ENCODE data around the gene NDUFS4.
"Not testable (repeated sequence)": the region's sequence is repeated elsewhere in the genome, so short reads cannot be mapped to it uniquely, and the experiment has no call there.

Gene NDUFS4

DNA sequence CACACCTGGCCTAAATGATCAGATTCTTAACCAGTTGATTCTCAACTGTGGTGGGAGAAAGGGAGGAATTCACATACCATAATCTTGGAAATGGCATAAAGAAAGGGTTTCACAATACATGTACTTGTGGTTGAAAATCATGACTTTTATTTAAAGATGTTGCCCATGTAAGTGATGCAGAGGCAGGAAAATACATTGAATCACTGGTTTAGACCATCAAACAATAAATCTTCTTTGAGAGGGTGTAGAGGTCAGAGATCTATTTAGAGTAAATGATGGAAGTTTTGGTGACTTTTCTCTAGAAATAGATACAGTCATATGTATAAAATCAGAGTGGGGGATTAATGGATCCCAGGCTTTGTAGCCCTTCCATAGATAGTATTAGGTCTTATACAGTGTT is 15.4 kb downstream of the NDUFS4 start:
- DNase-seq (ENCODE audit: low read depth) = no peak

DNA sequence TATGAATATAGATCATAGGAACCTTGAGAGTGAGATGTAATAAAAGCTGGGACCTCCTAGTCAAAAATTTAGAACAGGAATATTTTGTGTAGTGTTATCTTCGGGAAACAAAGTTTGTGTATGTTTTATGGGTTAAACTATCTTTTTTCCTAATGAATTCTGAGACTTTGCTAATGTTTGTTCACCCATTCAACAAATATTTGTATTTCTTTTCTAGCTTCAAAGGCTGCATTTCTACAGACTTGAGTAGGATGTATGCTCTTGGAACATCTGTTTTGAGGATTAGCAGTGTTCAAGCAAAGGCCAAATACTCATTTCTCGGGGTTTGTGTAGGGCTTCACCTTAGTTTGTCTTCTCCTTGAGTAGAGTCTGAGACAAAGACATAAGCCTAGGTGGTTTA is 16.2 kb downstream of the NDUFS4 start:
- DNase-seq (ENCODE audit: low read depth) = no peak

DNA sequence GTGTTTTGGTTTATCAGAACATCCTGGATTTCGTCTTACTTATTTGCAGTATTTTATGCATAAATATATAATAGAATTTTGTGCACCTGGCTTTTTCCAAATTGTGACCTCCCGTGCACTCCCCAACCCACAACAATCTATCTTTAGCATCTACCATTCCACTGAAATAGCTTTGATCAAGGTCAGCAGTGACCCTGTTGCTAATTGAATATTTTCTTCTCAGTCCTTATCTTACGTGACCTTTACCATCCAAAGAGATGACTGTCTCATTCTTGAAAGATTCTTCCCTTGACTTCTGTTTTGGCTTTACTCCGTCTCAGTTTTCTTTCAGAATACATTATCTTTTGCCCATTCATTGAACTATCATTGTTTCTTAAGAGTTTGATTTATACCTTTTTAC is 18.4 kb downstream of the NDUFS4 start:
- DNase-seq (ENCODE audit: low read depth) = no peak

DNA sequence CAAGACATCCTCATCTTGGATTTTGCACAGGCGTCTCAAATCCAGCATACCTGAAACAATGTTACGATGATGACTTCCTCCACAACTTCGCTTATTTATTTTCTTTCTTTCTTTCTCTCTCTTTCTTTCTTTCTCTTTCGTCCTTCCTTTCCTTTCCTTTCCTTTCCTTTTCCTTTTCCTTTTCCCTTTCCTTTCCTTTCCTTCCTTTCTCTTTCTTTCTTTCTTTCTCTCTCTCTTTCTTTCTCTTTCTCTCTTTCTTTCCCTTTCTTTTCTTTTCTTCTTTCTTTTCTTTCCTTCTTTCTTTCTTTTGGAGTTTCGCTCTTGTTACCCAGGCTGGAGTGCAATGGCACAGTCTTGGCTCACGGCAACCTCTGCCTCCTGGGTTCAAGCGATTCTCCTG is 20.1 kb downstream of the NDUFS4 start:
- DNase-seq (ENCODE audit: low read depth) = no peak

DNA sequence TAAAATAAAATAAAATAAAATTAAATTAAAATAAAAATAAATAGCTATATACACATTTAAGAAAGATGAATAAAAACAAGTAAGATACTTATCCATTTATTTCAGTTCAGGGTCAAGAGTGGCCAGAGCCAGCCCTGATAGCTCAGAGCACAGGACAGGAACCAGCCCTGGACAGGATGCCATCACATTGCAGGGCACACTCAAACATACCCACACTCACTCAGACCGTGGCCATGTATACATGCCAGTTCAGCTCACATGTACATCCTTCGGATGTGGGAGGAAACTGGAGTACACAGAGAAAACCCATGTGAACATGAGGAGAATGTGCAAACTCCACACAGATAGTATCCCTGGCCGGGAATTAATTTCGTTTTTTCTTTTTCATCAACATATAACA is 21.8 kb downstream of the NDUFS4 start:
- no peak for DNase-seq (ENCODE audit: low read depth)

DNA sequence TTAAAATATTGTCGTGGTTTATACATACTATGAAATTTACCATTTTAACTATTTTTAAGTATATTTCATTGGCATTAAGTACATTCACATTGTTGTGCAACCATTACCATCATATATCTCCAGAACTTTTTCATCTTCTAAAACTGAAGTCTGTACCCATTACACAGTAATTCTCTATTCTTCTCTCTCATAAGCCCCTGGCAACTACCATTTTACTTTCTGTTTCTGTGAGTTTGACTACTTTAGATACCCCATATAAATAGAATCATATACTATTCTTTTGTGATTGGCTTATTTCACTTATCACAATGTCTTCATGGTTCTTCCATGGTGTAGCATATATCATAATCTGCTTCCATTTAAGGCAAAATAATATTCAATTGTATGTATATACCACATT is 30.3 kb downstream of the NDUFS4 start:
- DNase-seq (ENCODE audit: low read depth) = no peak

DNA sequence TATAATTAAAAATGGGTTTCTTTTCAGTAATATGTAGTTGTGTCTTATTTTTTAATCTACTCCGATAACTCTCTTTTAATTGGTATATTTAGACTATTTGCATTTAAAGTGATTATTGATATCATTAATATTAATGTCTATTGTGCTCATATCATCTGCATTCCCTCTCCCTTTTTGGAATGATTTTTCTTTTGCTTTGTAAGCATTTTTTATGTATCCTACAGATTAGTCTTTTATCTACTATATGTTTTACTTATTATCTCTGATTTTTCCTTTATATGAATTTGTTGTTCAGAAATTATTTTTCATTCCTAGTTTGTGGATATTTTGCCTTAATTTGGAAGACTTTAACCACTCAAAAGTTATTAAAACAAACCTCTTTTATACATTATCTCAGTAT is 34.0 kb downstream of the NDUFS4 start:
- no peak for DNase-seq (ENCODE audit: low read depth)

DNA sequence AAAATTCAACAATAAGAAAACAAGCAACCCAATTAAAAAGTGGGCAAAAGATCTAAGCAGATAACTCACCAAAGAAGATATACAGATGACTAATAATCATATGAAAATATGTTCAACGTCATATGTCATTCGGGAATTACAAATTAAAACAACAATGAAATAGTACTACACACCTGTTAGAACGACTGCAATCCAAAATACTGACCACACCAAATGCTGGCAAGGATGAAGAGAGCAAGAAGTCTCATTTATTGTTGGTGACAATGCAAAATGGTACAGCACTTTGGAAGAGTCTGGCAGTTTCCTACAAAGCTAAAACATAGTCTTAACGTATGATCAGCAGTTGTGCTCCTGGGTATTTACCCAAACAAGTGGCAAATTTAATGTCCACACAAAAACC is 37.5 kb downstream of the NDUFS4 start:
- no peak for DNase-seq (ENCODE audit: low read depth)

DNA sequence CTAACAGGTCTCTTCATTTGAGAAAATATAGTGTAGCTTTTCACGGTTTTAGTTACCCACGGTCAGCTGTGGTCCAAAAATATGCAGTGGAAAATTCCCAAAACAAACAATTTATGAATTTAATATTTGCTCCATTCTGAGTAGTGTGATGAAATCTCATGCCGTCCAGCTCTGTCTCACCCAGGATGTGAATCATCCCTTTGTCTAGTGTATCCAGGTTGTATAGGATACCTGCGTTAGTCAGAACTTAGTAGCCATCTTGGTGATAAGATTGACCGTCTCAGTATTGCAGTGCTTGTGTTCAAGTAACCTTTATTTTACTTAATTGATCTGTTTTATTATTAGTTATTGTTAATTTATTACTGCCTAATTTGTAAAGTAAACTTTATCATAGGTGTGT is 41.1 kb downstream of the NDUFS4 start:
- DNase-seq (ENCODE audit: low read depth) = no peak

DNA sequence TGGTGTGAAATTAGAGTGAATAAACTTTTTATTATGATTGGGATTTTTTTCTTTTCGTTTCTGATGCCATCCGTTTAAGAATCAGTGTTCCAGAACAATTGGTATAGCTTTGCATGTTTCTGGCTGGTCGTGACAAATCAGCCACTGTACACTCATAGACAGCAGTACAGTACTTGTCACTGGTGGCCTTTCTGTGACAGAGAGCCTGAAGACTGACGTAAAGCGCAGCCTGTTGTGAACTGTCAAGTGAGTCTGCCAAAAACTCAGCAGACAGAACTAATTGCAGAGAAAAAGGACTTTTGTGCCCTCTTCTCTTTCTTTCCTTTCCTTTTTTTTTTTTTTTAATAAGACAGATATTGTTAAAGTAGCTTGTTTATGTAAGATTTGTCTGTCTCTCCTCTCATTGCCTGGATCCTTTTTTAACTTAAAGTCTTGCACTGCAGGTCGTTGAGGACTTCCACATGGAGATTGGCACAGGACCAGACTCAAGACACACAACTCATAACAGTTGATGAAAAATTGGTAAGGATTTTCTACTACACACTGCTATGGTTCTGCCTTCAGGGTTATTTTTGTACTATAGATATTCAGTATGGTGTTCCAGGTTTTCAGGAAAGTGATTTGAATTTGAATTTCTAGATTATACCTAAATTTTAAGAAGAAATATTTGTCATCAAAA is 42.7 kb downstream of the NDUFS4 start:
- DNase-seq (ENCODE audit: low read depth) = no peak

DNA sequence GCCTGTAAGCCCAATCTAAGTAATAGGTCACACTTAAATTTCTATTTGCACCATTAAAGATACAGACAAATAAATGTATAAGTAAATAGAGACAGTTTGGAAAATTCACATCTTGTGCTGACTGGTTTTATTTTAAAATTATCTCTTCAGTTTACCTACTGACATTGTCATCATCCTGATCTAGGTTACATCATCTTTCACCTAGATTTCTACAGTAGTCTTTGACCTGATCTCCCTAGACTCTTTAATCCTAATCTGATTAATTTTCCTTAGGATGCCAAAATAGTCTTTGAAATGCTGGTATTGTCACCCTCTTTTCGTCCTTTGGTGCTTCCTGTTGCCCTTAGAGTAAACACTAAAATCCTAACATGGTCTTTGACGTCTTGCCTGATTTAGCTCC is 43.9 kb downstream of the NDUFS4 start:
- no peak for DNase-seq (ENCODE audit: low read depth)

DNA sequence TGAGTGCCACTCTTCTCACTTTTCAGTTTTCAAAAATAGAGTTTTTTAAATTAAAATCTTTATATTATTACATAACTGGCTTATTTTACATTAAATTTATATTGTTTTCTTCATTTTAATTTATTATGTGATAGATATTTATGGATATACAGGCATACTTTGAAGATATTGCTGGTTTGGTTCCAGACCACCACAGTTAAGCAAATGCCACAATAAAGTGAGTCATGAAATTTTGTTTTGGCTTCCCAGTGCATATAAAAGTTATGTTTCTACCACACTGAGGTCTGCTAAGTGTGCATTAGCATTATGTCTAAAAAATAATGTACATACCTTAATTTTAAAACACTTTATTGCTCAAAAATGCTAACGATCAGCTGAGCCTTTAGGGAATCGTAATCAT is 47.4 kb downstream of the NDUFS4 start:
- peak; percentile 33 for DNase-seq (ENCODE audit: low read depth)

DNA sequence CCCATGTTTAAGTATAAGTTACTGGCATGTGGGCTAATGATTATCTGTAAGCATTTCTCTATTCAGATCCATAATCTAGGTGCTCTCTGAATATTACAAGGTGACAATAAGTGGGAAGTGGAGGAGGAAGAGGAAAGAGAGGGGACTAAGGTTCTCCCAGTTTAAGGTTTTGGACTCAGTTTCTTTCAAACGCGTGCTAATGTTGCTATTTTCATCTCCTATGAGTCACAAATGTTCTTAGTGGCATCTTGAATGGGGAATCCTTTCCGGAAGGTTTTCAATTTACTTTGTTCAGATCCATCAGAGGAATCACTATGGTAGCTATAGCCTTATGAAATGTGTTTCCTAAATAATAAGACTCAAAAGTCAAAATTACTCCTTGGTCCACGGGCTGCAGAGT is 48.5 kb downstream of the NDUFS4 start:
- DNase-seq (ENCODE audit: low read depth) = not testable (repeated sequence)

DNA sequence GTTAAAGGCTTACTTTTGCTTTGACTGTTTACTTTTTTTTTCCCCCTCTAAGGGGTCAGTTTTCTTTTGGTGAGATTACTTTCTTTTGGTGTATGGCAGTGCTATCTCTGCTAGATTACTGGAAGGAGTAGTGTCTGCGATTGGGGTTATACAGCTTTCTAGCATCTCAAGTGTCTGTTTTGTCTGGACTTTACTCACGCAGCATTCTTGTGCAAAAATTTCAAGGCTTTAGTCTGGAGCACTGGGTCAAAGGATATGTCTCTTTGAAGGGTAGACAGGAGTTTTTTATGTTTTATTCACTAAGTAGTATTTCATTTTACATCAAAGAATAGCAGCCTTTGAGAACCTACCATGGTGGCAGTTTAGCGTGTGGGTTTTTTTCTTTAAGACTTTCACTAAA is 52.6 kb downstream of the NDUFS4 start:
- no peak for DNase-seq (ENCODE audit: low read depth)

DNA sequence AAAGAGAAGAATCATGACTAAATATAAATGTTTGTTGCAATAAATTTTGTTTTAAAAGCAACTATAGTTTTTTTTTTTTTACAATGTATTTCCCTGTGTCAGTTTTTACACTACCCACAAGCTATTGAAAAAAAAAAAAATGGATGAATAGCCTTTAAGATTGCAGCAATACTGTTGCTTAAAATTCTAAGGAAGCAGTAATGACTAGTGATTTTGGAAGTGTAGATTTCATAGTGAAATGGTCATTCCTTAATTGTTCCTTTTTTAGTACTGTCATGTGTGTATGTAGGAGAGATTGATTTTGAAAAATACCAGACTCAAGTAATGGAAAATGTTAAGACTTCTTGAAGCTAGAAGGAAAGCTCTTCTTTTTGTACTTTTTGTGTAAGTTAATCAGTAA is 53.1 kb downstream of the NDUFS4 start:
- DNase-seq (ENCODE audit: low read depth) = no peak

DNA sequence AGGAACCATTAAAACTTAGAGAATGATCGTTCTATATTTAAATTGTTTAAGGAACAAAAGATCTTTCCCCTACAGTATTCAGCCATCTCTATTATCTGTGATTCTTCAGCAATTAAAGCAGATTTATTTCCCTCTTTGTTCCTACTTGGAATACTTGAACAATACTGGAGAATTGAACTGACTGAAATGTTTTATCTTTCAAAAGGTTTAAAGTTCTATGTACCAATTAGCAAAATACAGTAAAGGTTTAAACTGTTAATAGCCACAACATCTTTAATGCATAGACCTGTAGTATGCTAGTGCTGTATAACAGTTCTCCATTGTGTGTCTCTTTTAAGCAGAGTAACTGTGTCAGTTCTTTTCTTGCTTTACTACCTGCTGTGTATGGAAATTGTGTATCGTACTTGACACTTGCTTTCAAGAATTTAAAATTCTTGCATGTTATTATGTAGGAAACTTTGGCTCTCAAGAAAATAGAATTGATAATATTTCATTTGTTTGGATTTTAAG is 54.0 kb downstream of the NDUFS4 start:
- DNase-seq (ENCODE audit: low read depth) = no peak

DNA sequence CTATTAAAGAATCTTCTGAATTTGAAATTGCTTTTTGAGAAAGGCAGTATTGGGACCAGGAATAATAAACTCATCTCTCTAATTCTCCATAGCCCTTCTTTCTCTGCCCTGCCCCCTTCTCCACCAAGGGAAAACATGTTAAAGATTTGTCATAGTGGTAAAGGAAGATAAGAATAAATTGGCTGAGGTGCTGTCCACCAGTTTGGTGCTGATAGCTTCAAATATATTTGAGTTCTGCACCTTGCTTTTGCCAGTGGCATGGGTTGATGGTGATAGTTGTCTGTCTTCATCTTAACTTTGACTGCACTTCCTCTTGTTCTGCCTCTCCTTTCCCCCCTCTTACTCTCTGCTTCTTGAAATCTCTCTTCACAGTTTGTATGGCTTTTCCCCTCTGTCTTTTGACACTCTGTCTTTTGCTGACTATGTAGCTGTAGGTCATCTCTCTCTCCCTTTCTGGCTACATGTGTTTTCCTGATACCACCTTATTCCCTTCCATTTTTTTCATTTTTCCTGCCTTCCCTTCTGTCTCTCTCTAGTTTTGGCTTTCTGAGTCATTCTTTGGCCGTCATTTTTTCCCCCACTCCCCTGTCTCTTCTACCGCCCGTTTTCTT is 56.6 kb downstream of the NDUFS4 start:
- no peak for DNase-seq (ENCODE audit: low read depth)

DNA sequence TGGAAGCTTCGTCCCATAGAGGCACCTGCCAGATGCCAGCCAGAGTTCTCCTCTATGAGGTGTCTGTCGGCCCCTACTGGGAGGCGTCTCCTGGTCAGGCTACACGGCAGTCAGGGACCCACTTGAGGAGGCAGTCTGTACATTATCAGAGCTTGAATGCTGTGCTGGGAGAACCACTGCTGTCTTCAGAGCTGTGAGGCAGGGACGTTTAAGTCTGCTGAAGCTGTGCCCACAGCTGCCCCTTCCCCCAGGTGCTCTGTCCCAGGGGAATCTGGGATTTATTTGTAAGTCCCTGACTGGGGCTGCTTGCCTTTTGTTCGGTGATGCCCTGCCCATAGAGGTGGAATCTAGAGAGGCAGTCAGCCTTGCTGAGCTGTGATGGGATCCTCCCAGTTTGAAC is 70.8 kb downstream of the NDUFS4 start:
- DNase-seq (ENCODE audit: low read depth) = no peak

DNA sequence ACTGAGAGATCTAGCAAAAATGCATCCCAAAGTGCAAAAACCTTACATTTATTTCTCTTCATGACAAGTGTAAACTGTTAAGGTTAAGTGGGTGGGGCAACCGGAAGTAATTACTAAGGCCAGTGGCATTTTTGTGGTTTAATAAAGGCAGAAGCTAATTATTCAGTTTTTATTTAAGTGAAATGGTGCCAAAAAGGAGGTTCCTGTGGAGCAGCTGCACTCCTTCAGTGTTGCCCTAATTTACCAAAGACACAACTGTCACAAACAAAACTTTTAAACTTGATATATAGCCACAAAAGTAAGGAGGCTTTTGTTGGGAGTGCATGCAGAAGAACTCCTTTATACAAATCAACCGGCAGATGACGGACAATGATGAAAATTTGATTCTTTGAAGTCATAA is 81.6 kb downstream of the NDUFS4 start:
- peak; percentile 3 for DNase-seq (ENCODE audit: low read depth)

DNA sequence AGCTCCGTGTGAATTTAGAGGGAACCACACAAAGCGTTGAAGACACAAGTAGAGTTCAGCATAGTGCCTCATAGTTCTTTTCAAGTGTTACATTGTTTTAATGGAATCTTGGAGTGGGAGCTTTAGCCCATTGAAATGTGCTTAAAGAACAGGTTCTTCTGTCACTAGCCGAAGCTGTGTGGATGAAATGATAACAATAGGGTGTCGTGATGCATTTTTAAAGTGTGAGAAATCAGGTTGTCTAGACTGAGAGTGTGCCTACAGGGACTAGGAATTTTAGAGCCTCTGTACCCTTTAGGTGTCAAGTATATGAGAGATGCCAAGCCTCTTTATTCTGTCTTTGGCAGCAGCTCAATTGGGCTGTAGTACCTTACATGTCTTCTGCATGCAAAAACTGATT is 83.0 kb downstream of the NDUFS4 start:
- DNase-seq (ENCODE audit: low read depth) = no peak

DNA sequence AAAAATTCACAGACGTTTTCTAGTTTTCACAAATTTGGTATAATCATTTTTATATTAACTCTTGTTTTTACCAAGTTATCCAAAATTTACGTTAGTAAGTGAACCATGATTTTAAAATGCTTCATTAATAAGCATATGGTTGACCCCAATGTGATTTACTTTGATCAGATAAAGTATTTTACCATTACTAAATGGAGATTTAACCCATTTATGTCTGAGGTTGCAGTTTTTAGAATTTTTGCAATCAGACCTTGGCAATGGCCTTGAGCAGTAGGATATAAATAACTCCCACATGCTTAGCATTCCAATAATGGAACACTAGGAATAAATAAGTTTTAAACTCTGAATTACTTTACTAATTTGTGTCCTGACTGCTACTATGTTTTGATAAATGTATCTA is 84.6 kb downstream of the NDUFS4 start:
- no peak for DNase-seq (ENCODE audit: low read depth)

DNA sequence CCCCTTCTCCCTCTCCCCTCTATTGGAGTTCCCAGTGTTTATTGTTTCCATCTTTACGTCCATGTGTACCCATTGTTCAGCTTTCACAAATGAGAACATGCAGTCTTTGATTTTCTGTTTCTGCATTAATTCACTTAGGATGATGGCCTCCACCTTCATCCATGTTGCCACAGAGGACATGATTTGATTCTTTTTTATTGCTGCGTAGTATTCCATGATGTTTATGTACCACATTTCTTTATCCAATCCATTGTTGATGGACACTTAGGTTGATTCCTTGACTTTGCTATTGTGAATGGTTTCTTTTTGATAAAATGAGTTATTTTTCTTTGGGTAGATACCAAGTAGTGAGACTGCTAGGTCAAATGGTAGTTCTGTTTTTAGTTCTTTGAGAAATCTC is 88.9 kb downstream of the NDUFS4 start:
- DNase-seq (ENCODE audit: low read depth) = no peak

DNA sequence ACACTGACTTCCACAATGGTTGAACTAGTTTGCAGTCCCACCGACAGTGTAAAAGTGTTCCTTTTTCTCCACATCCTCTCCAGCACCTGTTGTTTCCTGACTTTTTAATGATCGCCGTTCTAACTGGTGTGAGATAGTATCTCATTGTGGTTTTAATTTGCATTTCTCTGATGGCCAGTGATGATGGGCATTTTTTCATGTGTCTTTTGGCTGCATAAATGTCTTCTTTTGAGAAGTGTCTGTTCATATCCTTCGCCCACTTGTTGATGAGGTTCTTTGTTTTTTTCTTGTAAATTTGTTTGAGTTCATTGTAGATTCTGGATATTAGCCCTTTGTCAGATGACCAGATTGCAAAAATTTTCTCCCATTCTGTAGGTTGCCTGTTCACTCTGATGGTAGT is 100.1 kb downstream of the NDUFS4 start:
- DNase-seq (ENCODE audit: low read depth) = not testable (repeated sequence)

DNA sequence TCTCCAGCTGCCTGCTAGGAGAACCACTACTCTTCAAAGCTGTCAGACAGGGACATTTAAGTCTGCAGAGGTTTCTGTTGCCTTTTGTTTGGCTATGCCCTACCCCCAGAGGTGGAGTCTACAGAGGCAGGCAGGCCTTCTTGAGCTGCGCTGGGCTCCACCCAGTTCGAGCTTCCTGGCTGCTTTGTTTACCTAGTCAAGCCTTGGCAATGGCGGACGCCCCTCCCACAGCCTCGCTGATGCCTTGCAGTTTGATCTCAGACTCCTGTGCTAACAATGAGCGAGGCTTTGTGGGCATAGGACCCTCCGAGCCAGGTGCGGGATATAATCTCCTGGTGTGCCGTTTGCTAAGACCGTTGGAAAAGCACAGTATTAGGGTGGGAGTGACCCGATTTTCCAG is 104.9 kb downstream of the NDUFS4 start:
- DNase-seq (ENCODE audit: low read depth) = not testable (repeated sequence)

Data from GM04503 (cell line).